ENCODE data around the gene KIAA1217. TPM values are rescaled to one million over a fixed set of nuclear protein-coding genes. Genes with fewer than 3 reads are reported as not detected.

KIAA1217 gene
- total and polyA plus RNA-seq, 2 of the 8 experiments (the other 6 are each of a cell fraction or from before 2014, with no cell fraction given): 4.5 to 15.6 TPM

GRCh38 chr10:24363070-24363469 is 154.1 kb downstream of the KIAA1217 start:
- no peaks in the 10 kb centered on the region for H3K79me2 ChIP-seq (ENCODE audit: control insufficient read depth in 1 of 2, insufficient read depth in 2 of 2, low read length in 2 of 2)
- H3K4me3 ChIP-seq (ENCODE audit: extremely low read depth in 1 of 4, insufficient read depth in 2 of 4, low read depth in 3 of 4, low read length in 4 of 4): no peak overlapping the region
- H2AFZ ChIP-seq (ENCODE audit: low read length): no peak overlapping the region
- FAIRE-seq (no peak), DNase-seq (ENCODE audit: low read depth in 1 of 2, low spot score in 2 of 2) (no peak)
- no peak overlapping the region for H2BK12ac ChIP-seq (ENCODE audit: low read depth, low read length)
- H3K4me1 ChIP-seq (replicated peaks in 1 of 4; ENCODE audit: control insufficient read depth in 3 of 4, insufficient read depth in 4 of 4, low read length in 3 of 4): peaks cover 0 to 4% (median under 1%) of the 10 kb centered on the region in 4 experiments; a peak in 3 of 7 replicates
- H3K79me1 ChIP-seq (ENCODE audit: low read depth, low read length): no peaks in the 10 kb centered on the region; the same call in 1 of the 2 replicates
- H3K27me3 ChIP-seq (replicated peaks in 1 of 4; ENCODE audit: control insufficient read depth in 3 of 4, extremely low read depth in 1 of 4, insufficient read depth in 3 of 4, low read length in 3 of 4): no peaks in the 10 kb centered on the region
- no peak overlapping the region for H3K14ac ChIP-seq (ENCODE audit: insufficient read length)
- no peaks in the 10 kb centered on the region for H3K36me3 ChIP-seq (ENCODE audit: control insufficient read depth in 2 of 4, insufficient read depth in 4 of 4, low read length in 3 of 4)
- H2BK5ac ChIP-seq (ENCODE audit: low read depth, low read length): no peak overlapping the region
- H4K20me1 ChIP-seq (replicated peaks in 1 of 2; ENCODE audit: control insufficient read depth in 1 of 2, insufficient read depth in 2 of 2, low read length in 2 of 2): no peaks in the 10 kb centered on the region
- no peak overlapping the region for H4K8ac ChIP-seq (ENCODE audit: extremely low read depth, insufficient read depth, low read length)
- no peak overlapping the region for H3K23ac ChIP-seq (ENCODE audit: insufficient read length)
- no peaks in the 10 kb centered on the region for H3K9me3 ChIP-seq (ENCODE audit: insufficient read depth in 2 of 2, low read depth in 1 of 2, low read length in 1 of 2)
- no peak overlapping the region for H2BK120ac ChIP-seq (replicated peaks; ENCODE audit: low read depth, low read length)
- H3K56ac ChIP-seq (replicated peaks; ENCODE audit: insufficient read length, low read depth, low read length): no peak overlapping the region
- TF ChIP-seq E2F6 (IDR thresholded peaks at IDR 0.05): no peak
- TF ChIP-seq BACH1 (IDR thresholded peaks at IDR 0.05; ENCODE audit: low read length): no peak
- no peak for TF ChIP-seq GTF2F1 (IDR thresholded peaks at IDR 0.05; ENCODE audit: borderline replicate concordance, low read depth, low read length)
- TF ChIP-seq CTBP2 (IDR thresholded peaks at IDR 0.05; ENCODE audit: borderline replicate concordance, insufficient read depth, insufficient read length, low read length): no peak
- TF ChIP-seq RXRA (IDR thresholded peaks at IDR 0.05; ENCODE audit: insufficient read depth, low read depth, low read length): no peak
- no peak for TF ChIP-seq TBP (IDR thresholded peaks at IDR 0.05; ENCODE audit: low read depth, low read length)
- no peak for TF ChIP-seq EGR1 (IDR thresholded peaks at IDR 0.05; ENCODE audit: borderline replicate concordance, low read depth, low read length)
- ChIA-PET CTCF (ENCODE audit: partially characterized antibody) (interaction anchor here (0.6 to 3.0 kb wide), 7 partner anchors 20 to 369 kb away, joined by 3 to 11 read pairs (median 3); no protein-coding TSS in a partner anchor), POLR2A (ENCODE audit: partially characterized antibody) (no interaction called here)
- no peak overlapping the region for H2AK5ac ChIP-seq (ENCODE audit: low read depth, low read length)
- WGBS, 2 experiments (ENCODE audit: extremely low coverage in 1 of 2, insufficient coverage in 1 of 2, insufficient read length in 1 of 2, insufficient replicate concordance in 2 of 2, low coverage in 1 of 2, low lambda C conversion rate in 2 of 2, missing lambda C conversion rate in 1 of 2): 90% methylated on average over 3 of the region's 3 CpGs; no CpG with 5 or more reads in 1 of the 2 experiments
- no peak overlapping the region for H3K4ac ChIP-seq (replicated peaks; ENCODE audit: insufficient read length, low read depth, low read length)
- no peak overlapping the region for H3K18ac ChIP-seq (ENCODE audit: extremely low read depth, low read length)
- no peak overlapping the region for H3K4me2 ChIP-seq (ENCODE audit: insufficient read depth in 1 of 2, low read depth in 2 of 2, low read length in 2 of 2)
- no peak overlapping the region for H4K5ac ChIP-seq (ENCODE audit: insufficient read length, low read depth, low read length)
- no peak overlapping the region for H3K27ac ChIP-seq (ENCODE audit: low read depth, low read length)
- no peaks in the 10 kb centered on the region for H3K23me2 ChIP-seq (ENCODE audit: low read depth, low read length)
- no peak overlapping the region for H2BK15ac ChIP-seq (ENCODE audit: low read length)
- H2BK20ac ChIP-seq (ENCODE audit: low read length): no peak overlapping the region
- H4K91ac ChIP-seq (replicated peaks; ENCODE audit: insufficient read length, low read length): no peak overlapping the region
- no peak overlapping the region for H3K9ac ChIP-seq (replicated peaks in 1 of 4; ENCODE audit: extremely low read depth in 1 of 4, low read depth in 3 of 4, low read length in 3 of 4)

Measured in H1 (cell line).